Measurements from ENCODE around the gene CFAP77.

The CFAP77 gene

GRCh38 chr9:132410642-132411041 is 631 bp downstream of the CFAP77 start:
- DNase-seq = no peak

GRCh38 chr9:132411091-132411508 is 1.1 kb downstream of the CFAP77 start:
- no peak for DNase-seq

GRCh38 chr9:132412089-132412488 is 2.1 kb downstream of the CFAP77 start:
- DNase-seq = no peak

- no peak for DNase-seq
These were observed 3.9 kb downstream of the CFAP77 start for GRCh38 chr9:132413926-132414325.

GRCh38 chr9:132414731-132415130 is 4.7 kb downstream of the CFAP77 start:
- DNase-seq = no peak

- DNase-seq = no peak
These were observed 5.2 kb downstream of the CFAP77 start for GRCh38 chr9:132415181-132415580.

GRCh38 chr9:132418726-132419363 is 8.8 kb downstream of the CFAP77 start:
- DNase-seq = no peak

- DNase-seq = no peak
These were observed 12.6 kb downstream of the CFAP77 start for GRCh38 chr9:132422574-132422973.

GRCh38 chr9:132423503-132423902 is 13.5 kb downstream of the CFAP77 start:
- no peak for DNase-seq

- no peak for DNase-seq
These were observed 15.1 kb downstream of the CFAP77 start for GRCh38 chr9:132424857-132425674.

GRCh38 chr9:132425675-132426062 is 15.7 kb downstream of the CFAP77 start:
- DNase-seq = no peak

GRCh38 chr9:132426639-132427414 is 16.8 kb downstream of the CFAP77 start:
- no peak for DNase-seq

GRCh38 chr9:132430998-132431397 is 21.0 kb downstream of the CFAP77 start:
- DNase-seq = no peak

- no peak for DNase-seq
These were observed 24.9 kb downstream of the CFAP77 start for GRCh38 chr9:132434881-132435280.

- no peak for DNase-seq
These were observed 29.1 kb downstream of the CFAP77 start for GRCh38 chr9:132439153-132439552.

- DNase-seq = no peak
These were observed 30.7 kb downstream of the CFAP77 start for GRCh38 chr9:132440735-132441134.

GRCh38 chr9:132441404-132441803 is 31.4 kb downstream of the CFAP77 start:
- no peak for DNase-seq

GRCh38 chr9:132443951-132444607 is 34.1 kb downstream of the CFAP77 start:
- no peak for DNase-seq

- DNase-seq = no peak
These were observed 36.9 kb downstream of the CFAP77 start for GRCh38 chr9:132446887-132447286.

GRCh38 chr9:132447346-132447745 is 37.3 kb downstream of the CFAP77 start:
- DNase-seq = no peak

GRCh38 chr9:132447902-132448301 is 37.9 kb downstream of the CFAP77 start:
- no peak for DNase-seq

- DNase-seq = no peak
These were observed 41.3 kb downstream of the CFAP77 start for GRCh38 chr9:132451276-132451675.

- DNase-seq = no peak
These were observed 46.2 kb downstream of the CFAP77 start for GRCh38 chr9:132456241-132456640.

Measured in NCI-H187 treated with DMSO at 0.1 percent for 48 hours (cell line).